Activated naive CD4-positive, alpha-beta T cell treated with anti-CD3 and anti-CD28 coated beads, Interleukin-2, amount 50 U/mL, for 72 hours (primary cell): ENCODE results near the gene USP37. TPM values are rescaled to one million over a fixed set of nuclear protein-coding genes. Genes with fewer than 3 reads are reported as not detected.

Experiments
- ATAC-seq, 2 donors: fragments of 150-1000 bp; cut with Tn5 transposase; 2 replicates each; pipeline ENCODE4 v1.10.0; 2021; ENCODE audit warnings: mild to moderate bottlenecking in 2 of 2, moderate library complexity in 2 of 2
- DNase-seq, 2 donors: peaks; one replicate each; pipeline ENCODE4 v3.0.0; 2021 to 2022; ENCODE audit warnings: low spot score in 2 of 2
- H3K27ac Mint-ChIP-seq, 2 donors: one replicate each; pipeline ENCODE4 v1.8.0; 2022; ENCODE audit warnings: mild to moderate bottlenecking in 2 of 2, mixed read lengths in 2 of 2
- H3K36me3 Mint-ChIP-seq, 2 donors: one replicate each; pipeline ENCODE4 v1.8.0; 2022; ENCODE audit warnings: mixed read lengths in 2 of 2
- H3K9me3 Mint-ChIP-seq, 2 donors: one replicate each; pipeline ENCODE4 v1.8.0; 2022; ENCODE audit warnings: mixed read lengths in 2 of 2
- total RNA-seq, 2 donors: library from RNA; stranded (reverse); gene quantifications; one replicate each; pipeline ENCODE4 v1.2.3, GENCODE V29; 2022

USP37 gene
- total RNA-seq, 2 donors from 2014 or later = 54.0 to 65.5 TPM

DNA sequence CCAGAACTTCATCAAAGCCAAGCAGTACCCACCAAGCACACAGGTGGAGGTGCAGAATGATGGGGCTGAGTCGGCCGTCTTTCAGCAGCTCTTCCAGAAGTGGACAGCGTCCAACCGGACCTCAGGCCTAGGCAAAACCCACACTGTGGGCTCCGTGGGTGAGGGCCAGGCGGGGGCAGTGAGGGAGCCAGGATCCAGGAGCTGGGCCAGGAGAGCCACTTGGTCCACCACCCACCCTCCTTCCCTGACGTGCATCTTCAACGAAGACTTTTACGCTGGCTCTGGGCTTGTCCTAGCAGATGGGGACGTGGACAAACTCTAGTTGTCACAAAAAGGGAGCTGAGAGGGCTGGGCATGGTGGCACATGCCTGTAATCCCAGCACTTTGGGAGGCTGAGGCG lies 137.4 kb downstream of the USP37 start:
- DNase-seq (no peak), ATAC-seq (no peak)
- Mint-ChIP-seq H3K9me3 (no peaks in the 10 kb centered on the region), H3K36me3 (no peaks in the 10 kb centered on the region), H3K27ac (no peak overlapping the region)

DNA sequence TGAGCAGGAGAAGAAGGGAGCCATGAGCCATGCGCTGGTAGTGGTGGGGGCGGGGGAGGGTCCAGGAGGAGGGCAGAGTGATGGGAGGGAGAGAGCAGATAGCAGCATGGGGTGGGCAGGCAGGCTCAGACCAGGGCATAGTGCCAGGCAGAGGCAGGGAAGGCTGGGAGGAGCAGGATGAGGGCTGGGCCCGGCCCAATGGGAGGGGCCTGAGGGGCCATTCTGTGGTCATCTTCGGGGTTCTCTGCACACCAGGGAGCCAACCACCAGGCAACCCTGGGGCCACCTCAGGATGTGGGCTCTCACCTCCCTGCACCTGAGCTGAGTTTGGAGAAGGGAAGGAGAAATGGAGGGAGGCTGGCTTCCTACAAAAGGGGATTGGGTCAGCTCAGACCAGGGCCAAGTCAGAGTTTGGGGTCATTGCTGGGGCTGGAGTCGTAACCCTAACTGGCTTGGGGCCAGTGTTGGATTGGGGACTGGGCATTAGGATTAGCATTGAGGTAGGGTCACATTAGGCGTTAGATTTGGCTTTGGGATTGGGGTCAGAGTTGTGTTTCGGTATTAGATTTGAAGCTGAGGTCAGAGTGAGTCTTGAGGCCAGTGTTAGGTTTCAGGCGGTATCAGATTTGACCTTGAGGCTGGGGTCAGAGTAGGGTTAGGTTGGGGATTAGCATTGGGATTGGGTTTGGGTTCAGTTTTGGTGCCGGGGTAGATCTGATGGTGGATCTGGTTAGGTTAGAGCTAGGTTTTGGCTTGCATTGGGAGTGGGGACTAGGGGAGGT lies 138.0 kb downstream of the USP37 start:
- H3K27ac Mint-ChIP-seq = no peak overlapping the region
- no peaks in the 10 kb centered on the region for H3K36me3 Mint-ChIP-seq
- ATAC-seq (no peak), DNase-seq (no peak)
- no peaks in the 10 kb centered on the region for H3K9me3 Mint-ChIP-seq

DNA sequence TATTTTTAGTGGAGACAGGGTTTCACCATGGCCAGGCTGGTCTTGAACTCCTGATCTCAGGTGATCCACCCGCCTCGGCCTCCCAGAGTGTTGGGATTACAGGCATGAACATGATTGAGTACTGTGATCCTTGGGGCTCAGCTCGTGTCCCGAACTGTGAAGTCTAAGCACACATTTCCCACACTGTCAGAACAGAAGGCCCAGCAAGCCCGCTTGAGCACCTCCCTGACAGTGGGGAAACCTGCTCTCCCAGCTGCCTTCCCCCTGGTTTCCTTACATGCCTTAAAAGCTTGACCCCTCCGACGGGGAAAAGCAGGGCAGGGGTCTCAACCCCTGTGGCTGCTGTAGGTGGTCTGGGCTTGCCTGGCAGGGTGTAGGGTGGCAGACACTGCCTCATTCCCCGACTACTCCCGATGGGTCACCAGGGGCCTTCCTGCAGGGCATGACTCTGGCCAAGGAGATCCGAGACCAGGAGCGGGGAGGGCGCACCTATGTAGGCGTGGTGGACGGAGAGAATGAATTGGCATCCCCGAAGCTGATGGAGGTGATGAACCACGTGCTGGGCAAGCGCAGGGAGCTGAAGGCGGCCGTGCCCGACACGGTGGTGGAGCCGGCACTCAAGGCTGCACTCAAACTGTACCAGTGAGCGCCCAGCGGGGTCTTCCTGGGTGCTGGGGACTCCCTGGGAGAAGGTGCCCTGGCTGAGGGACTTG lies 139.1 kb downstream of the USP37 start:
- no peaks in the 10 kb centered on the region for H3K9me3 Mint-ChIP-seq
- no peak for ATAC-seq
- no peaks in the 10 kb centered on the region for H3K36me3 Mint-ChIP-seq

DNA sequence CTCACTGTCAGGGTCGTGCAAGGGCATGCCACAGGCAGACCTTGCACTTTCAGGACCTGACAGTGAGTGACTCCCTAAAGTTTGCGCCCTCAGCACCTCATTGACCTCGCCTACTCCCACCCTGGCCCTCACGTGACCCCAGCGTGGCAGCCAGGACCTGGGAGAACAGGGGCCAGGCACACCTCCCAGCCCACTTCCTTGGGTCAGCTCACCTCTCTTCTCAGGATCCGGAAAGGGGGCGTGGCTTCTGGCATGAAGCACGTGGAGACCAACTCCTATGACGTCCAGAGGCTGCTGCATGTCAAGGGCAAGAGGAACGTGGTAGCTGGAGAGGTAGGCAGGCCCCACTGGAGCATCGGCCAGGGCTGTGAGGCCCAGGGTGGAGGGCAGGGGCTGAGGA lies 140.4 kb downstream of the USP37 start:
- ATAC-seq (no peak), DNase-seq (no peak)
- Mint-ChIP-seq H3K36me3 (no peaks in the 10 kb centered on the region), H3K27ac (no peak overlapping the region), H3K9me3 (no peaks in the 10 kb centered on the region)

More for the DNA sequence above, 139.1 kb downstream of the USP37 start:
- H3K27ac Mint-ChIP-seq = no peak overlapping the region
- DNase-seq = no peak

DNA sequence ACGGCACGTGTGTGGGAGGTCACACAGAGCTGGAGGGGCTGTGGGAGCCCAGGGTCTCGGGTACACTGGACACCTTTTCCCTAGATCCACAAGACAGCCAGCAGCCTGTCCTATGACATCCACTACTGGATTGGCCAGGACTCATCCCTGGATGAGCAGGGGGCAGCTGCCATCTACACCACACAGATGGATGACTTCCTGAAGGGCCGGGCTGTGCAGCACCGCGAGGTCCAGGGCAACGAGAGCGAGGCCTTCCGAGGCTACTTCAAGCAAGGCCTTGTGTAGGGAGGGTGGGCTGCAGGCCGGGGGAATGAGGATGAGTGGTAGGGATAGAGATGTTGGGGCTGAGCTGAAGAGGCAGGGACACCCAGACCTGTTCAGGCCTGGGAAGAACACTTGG lies 142.6 kb downstream of the USP37 start:
- H3K36me3 Mint-ChIP-seq = no peaks in the 10 kb centered on the region
- ATAC-seq = no peak
- H3K9me3 Mint-ChIP-seq = no peaks in the 10 kb centered on the region
- no peak for DNase-seq
- H3K27ac Mint-ChIP-seq = no peak overlapping the region

DNA sequence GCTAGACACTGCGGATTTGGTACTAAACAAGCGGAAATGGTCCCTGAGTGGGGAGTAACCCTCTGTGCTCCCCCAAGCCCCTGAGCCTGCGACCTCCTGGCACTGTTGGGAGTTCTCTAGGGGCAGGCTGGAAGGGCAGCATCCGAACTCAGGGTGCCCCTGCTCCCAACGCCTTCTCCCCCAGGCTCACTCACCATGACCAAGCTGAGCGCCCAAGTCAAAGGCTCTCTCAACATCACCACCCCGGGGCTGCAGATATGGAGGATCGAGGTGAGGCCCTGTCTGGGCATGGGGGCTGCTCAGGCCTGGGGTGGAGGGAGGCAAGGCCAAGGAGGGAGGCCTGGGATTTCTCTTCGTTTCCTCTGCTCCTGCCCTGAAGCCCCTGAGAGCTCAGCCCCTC lies 144.6 kb downstream of the USP37 start:
- Mint-ChIP-seq H3K27ac (peak overlapping the region in 1 of 2 donors; percentile 34), H3K36me3 (no peaks in the 10 kb centered on the region), H3K9me3 (no peaks in the 10 kb centered on the region)
- no peak for ATAC-seq
- no peak for DNase-seq

DNA sequence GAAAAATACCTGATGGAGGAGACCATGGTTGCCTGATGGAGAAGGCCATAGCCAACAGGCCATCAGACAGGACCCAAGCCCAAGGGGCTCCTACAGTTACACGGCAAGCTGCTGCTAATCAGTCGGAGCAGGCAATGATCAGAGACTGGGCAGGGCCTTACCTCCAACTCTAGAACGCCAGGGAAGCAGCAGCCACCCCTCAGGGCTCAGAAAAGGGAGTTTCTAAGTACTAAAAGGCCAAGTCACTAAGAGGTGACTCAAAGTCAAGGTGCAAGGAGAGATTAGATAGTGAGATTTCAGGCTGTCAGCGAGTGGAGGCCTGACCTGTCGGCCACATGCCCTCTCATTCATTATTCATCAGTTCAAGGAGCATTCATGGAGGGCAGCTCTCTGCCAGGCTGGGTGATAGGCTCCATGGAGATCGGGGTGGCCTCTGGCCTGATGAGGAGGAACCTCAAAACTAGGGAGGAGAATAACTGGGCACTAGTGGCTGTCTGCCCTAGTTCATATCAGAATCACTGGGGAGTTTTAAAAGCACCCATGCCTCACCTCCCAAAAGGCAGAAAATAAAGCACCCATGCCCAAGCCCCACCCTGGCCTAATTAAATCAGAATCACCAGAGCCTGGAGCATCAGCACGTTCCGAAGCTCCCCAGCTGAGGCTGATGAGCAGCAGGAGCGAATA lies 145.6 kb downstream of the USP37 start:
- no peak for DNase-seq
- H3K36me3 Mint-ChIP-seq = no peaks in the 10 kb centered on the region
- no peaks in the 10 kb centered on the region for H3K9me3 Mint-ChIP-seq
- ATAC-seq = peak in 1 of 2 donors; percentile 16
- no peak overlapping the region for H3K27ac Mint-ChIP-seq

DNA sequence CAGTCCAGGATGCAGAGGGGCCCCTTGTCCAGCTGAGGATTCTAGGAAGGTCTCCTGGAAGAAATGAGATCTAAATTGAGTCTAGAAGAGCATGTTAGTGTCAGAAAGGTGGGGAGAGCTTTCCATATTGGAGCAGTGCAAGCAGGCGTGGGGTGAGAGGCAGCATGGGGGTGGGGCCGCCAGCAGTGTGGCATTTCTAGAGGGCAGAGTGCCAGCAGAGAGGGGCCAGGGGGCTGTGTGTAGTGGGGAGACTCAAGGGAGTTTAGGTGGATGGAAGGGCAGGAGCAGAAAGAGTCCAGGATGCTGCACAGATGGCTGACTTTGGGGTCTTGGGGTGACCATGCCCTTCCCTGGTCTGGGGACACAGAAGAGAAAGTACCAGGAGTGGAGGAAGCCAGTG lies 147.1 kb downstream of the USP37 start:
- Mint-ChIP-seq H3K36me3 (no peaks in the 10 kb centered on the region), H3K27ac (peak overlapping the region in 1 of 2 donors; percentile 75), H3K9me3 (no peaks in the 10 kb centered on the region)
- DNase-seq (no peak), ATAC-seq (no peak)

DNA sequence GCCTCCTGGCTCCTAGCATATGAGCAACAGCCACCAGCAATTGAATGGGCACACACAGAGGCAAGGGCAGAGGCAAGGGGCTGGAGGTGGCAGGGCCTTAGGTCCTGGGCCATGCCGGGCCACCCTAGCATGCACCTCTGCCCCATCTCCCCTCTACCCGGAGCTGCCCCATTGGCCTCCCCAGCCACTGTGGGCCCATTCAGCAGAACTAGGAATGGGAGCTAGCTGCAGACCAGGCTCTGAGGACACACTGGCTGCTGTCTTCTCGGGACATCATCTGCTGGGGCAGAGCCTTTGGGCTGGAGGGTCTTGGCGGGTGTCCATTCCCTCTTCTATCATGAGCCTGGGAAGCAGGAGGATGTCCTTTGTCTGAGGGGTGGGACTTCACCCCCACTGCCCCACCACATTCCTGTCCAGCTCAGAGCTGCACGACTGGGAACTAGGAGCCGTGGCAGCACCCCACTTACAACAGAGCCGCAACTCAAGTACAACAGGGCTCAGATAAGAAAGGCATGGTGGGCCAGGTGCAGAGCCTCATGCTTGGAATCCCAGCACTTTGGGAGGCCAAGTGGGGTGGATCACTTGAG lies 148.4 kb downstream of the USP37 start:
- H3K27ac Mint-ChIP-seq = no peak overlapping the region
- ATAC-seq = no peak

DNA sequence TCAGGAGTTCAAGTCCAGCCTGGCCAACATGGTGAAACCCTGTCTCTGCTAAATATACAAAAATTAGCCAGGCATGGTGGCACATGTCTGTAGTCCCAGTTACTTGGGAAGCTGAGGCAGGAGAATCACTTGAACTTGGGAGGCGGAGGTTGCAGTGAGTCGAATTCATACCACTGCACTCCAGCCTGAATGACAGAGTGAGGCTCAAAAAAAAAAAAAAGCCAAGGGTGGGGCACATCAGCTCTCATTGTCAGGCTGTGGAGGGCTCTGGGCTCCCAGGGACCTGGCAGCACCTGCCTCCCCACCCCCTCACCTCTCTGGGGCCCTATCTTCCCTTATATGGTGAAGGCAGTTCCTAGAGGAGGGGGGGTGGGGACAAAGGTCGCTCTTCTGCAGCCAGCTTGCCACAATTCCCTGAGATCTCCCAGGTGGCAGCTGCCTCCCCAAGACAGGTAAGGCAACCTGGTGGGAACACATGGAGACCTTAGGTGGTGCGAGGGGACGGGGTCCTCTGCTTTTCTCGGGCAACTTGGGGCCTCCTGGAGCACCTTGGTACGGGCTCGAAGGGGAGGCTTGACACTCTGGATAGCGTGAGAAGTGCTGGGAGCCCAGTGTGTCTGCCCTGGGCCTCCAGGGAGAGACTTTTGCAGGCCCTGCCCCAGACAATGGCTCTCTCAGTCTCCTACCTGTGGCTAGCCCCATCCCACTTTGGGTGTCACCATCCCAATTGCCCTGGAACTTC lies 149.3 kb downstream of the USP37 start, which contains the start of gene VIL1:
Gene VIL1 (plus strand): TSS at position 407 of the 742 bp plus-strand sequence. CDS start 4,656 bp downstream, outside the sequence.
- Mint-ChIP-seq H3K27ac (no peak within 1 kb of the TSS), H3K36me3 (no peaks in the 10 kb centered on the region), H3K9me3 (no peaks in the 10 kb centered on the region)
- ATAC-seq (no peak), DNase-seq (no peak)

More for the DNA sequence above, 148.4 kb downstream of the USP37 start:
- H3K9me3 Mint-ChIP-seq = no peaks in the 10 kb centered on the region
- DNase-seq = no peak
- no peaks in the 10 kb centered on the region for H3K36me3 Mint-ChIP-seq

DNA sequence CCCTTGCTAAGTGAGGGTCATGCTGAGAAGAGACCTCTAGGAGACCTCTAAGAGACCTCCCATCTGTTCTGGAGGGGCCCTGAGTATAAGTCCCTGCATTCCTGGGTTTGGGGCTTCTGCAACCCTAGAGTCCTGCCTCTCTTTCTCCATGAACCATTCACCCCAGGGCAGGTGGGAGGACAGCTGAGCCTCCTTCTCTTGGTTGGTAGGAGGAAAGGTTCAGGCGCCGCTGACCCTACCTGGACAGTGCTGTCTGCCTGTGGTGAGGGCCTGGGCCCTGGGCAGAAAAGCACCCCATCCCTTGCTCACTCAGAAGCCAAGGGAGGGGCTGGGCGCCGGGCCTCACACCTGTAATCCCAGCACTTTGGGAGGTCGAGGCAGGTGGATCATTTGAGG lies 149.8 kb downstream of the USP37 start:
- no peak for ATAC-seq
- H3K36me3 Mint-ChIP-seq = no peaks in the 10 kb centered on the region
- DNase-seq = no peak
- no peaks in the 10 kb centered on the region for H3K9me3 Mint-ChIP-seq
- no peak overlapping the region for H3K27ac Mint-ChIP-seq

DNA sequence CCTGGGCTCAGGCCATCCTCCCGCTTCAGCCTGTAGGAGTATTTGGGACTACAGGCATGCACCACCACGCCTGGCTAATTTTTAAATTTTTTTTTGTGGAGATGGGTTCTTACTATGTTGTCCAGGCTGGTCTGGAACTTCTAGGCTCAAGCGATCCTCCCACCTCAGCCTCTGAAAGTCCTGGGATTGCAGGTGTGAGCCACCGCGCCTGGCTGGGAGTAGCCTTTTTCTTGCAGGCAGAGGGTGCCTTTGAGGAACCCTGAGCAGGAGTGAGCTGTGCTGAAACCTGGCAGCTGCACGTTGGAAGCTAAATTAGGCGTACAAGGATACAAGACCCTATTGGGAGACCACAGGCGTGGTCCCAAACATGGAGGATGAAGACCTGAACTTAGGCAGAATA lies 160.4 kb downstream of the USP37 start:
- ATAC-seq (no peak), DNase-seq (no peak)
- no peaks in the 10 kb centered on the region for H3K9me3 Mint-ChIP-seq
- peak overlapping the region in 1 of 2 donors; percentile 80 for H3K27ac Mint-ChIP-seq
- no peaks in the 10 kb centered on the region for H3K36me3 Mint-ChIP-seq

DNA sequence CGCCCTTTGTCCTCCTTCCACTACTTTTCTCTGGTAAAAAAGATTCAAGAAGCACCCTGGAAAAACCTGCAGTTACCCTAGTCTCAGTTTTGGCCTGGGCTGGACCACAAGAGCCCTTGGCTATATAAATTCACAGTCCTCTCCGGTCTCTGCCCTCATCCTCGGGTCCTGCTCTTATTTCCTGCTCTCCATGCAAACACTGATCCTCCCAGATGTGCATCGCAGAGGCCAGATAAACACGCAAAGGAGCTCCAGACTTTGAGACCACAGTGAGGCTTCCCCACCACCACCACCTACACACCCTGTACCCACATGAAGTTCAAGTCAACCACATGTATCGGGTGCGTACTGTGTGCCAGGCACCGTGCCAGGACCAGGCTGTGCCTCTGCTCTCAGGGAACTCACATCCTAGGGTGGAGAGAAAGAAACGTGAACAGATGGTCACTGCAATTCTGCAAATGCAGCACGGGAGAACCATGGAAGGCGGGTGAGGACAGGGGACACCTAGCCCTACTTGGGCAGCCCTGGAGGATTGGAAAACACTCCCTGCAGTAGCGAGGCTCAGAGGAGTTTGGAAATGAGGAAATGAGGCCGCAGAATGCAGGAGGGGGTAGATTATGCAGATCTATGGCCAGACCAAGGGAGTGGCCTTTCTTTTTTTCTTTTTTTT lies 161.1 kb downstream of the USP37 start:
- DNase-seq (peak; percentile 56 to 84), ATAC-seq (peak; percentile 29 to 62)
- Mint-ChIP-seq H3K27ac (peak overlapping the region; percentile 80 to 90), H3K9me3 (no peaks in the 10 kb centered on the region), H3K36me3 (no peaks in the 10 kb centered on the region)

DNA sequence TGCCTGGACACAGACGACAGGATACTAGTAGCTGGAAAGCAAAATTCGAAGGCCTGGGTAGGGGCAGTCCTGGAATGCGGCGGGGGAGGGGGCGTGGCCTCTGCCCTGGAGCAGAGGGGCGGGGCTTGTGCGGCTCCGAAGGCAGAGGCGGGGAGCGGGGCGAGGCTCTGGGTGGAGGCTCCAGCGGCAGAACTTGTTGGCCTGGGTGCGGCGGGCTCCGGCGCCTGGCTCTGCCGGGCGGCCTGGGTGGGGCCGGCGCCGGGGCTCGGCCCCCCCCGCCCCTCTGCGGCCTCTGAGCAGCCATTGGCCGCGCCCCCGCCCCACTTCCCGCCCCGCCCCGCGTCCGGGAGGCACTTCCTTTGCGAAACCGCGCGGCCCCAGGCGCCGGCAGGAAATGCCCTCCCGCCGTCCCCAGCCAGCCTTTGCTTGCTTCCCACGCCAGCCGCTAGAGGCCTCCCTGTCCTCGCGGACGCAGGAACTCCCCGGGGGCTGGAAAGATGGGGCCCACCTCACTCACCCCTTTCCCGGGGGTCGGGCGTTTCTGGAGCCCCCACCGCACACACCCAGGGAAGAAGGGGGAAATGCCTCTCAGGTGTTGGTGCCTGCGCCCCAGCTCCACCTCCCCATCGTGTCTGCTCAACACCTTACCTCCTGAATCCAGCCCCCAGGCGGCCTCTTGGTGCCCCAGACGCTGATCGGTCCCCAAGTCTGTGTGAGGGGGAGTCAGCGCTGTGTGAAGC lies 161.8 kb downstream of the USP37 start:
- no peaks in the 10 kb centered on the region for H3K36me3 Mint-ChIP-seq
- DNase-seq = peak; percentile 87 to 93
- no peaks in the 10 kb centered on the region for H3K9me3 Mint-ChIP-seq
- ATAC-seq = peak; percentile 83 to 90
- peak overlapping the region; percentile 82 to 90 for H3K27ac Mint-ChIP-seq

DNA sequence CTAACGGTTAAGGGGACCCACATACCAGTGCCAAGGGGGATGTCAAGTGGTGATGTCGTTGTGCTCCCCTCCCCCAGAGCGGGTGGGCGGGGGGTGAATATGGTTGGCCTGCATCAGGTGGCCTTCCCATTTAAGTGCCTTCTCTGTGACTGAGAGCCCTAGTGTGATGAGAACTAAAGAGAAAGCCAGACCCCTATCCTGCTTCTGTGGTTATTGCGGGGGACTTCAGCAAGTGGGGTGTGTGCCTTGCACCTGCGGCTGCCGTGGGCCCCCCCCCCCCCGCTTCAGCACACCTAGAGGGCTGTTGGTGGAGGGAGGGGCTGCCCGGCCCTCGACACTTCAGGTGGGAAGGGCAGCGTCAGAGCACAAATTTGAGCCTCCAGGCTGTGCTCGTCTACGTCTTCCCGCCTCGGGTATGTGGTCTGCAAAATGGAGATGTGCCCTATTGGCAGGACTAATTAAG lies 162.4 kb downstream of the USP37 start:
- DNase-seq (peak in 1 of 2 donors; percentile 14), ATAC-seq (peak in 1 of 2 donors; percentile 1)
- no peaks in the 10 kb centered on the region for H3K36me3 Mint-ChIP-seq
- H3K27ac Mint-ChIP-seq = peak overlapping the region; percentile 72 to 82
- H3K9me3 Mint-ChIP-seq = no peaks in the 10 kb centered on the region
